H9 (cell line): Measurements from ENCODE around the gene CACNA2D3. TPM values are rescaled to one million over a fixed set of nuclear protein-coding genes. Genes with fewer than 3 reads are reported as not detected.

Source experiments
- DNase-seq: peaks from one replicate; pipeline ENCODE4 v3.0.0-alpha.2; 2017
- H2AFZ ChIP-seq: one replicate; pipeline ENCODE4 v1.6.1; 2013; ENCODE audit warnings: mild to moderate bottlenecking, low read length, control low read depth, moderate library complexity
- H2AK5ac ChIP-seq: 2 replicates; pipeline ENCODE4 v1.6.1; 2013; ENCODE audit warnings: low read length, control low read depth, mixed read lengths; ENCODE audit not compliant: insufficient read length
- H2BK120ac ChIP-seq: one replicate; pipeline ENCODE4 v1.6.1; 2013; ENCODE audit warnings: low read depth, mild to moderate bottlenecking, low read length, control low read depth, inconsistent platforms; ENCODE audit not compliant: poor library complexity, severe bottlenecking
- H2BK12ac ChIP-seq: 2 replicates; pipeline ENCODE4 v1.6.1; 2013; ENCODE audit warnings: low read length, control low read depth, mixed read lengths, low read depth; ENCODE audit not compliant: insufficient read length
- H2BK15ac ChIP-seq: 2 replicates; pipeline ENCODE4 v1.6.1; 2013; ENCODE audit warnings: low read depth, low read length, control low read depth
- H2BK20ac ChIP-seq: one replicate; pipeline ENCODE4 v1.6.1; 2013; ENCODE audit warnings: low read depth, mild to moderate bottlenecking, low read length, control low read depth, inconsistent platforms; ENCODE audit not compliant: poor library complexity, severe bottlenecking
- H2BK5ac ChIP-seq: 2 replicates; pipeline ENCODE4 v1.6.1; 2013; ENCODE audit warnings: low read length, control low read depth, mixed read lengths; ENCODE audit not compliant: insufficient read length
- H3K14ac ChIP-seq: 2 replicates; pipeline ENCODE4 v1.6.1; 2013; ENCODE audit warnings: low read length, control low read depth; ENCODE audit not compliant: insufficient read depth
- H3K18ac ChIP-seq: 2 replicates; pipeline ENCODE4 v1.6.1; 2013; ENCODE audit warnings: low read depth, mild to moderate bottlenecking, mixed read lengths, low read length, control low read depth; ENCODE audit not compliant: insufficient read length
- H3K23ac ChIP-seq: 2 replicates; pipeline ENCODE4 v1.6.1; 2013; ENCODE audit warnings: low read length, control low read depth, mixed read lengths, low read depth; ENCODE audit not compliant: insufficient read length
- H3K23me2 ChIP-seq: 2 replicates; pipeline ENCODE4 v1.6.1; 2013; ENCODE audit warnings: low read depth, mild to moderate bottlenecking, mixed read lengths, low read length, control low read depth; ENCODE audit not compliant: insufficient read length, poor library complexity, severe bottlenecking
- H3K27ac ChIP-seq: 2 replicates; pipeline ENCODE4 v1.5.1; 2013; ENCODE audit warnings: low read length, control low read depth, mixed read lengths, low read depth; ENCODE audit not compliant: insufficient read length
- H3K27me3 ChIP-seq: 2 replicates; pipeline ENCODE4 v1.6.1; 2013; ENCODE audit warnings: low read length, control low read depth, inconsistent platforms; ENCODE audit not compliant: insufficient read depth
- H3K4ac ChIP-seq: 2 replicates; pipeline ENCODE4 v1.6.1; 2013; ENCODE audit warnings: low read depth, mild to moderate bottlenecking, control low read depth, inconsistent platforms, low read length, moderate library complexity
- H3K4me1 ChIP-seq: 2 replicates; pipeline ENCODE4 v1.6.1; 2013; ENCODE audit warnings: low read length, control low read depth, inconsistent platforms; ENCODE audit not compliant: insufficient read depth
- H3K4me2 ChIP-seq: 2 replicates; pipeline ENCODE4 v1.6.1; 2013; ENCODE audit warnings: low read length, control low read depth, mixed read lengths; ENCODE audit not compliant: insufficient read length, insufficient read depth
- H3K56ac ChIP-seq: 2 replicates; pipeline ENCODE4 v1.6.1; 2013; ENCODE audit warnings: low read depth, mild to moderate bottlenecking, mixed read lengths, low read length, control low read depth; ENCODE audit not compliant: insufficient read length
- H3K79me1 ChIP-seq: 2 replicates; pipeline ENCODE4 v1.6.1; 2013; ENCODE audit warnings: low read depth, mild to moderate bottlenecking, moderate library complexity, low read length, control low read depth, inconsistent platforms; ENCODE audit not compliant: insufficient read depth, poor library complexity, severe bottlenecking
- H3K79me2 ChIP-seq: 2 replicates; pipeline ENCODE4 v1.6.1; 2013; ENCODE audit warnings: low read length, control low read depth, inconsistent platforms; ENCODE audit not compliant: insufficient read depth
- H3K9ac ChIP-seq: 2 replicates; pipeline ENCODE4 v1.6.1; 2013; ENCODE audit warnings: low read length, control low read depth, mixed read lengths; ENCODE audit not compliant: insufficient read length; ENCODE audit errors: extremely low read depth
- H3K9me3 ChIP-seq: one replicate; pipeline ENCODE4 v1.6.1; 2013; ENCODE audit warnings: low read depth, low read length, inconsistent platforms; ENCODE audit not compliant: control insufficient read depth
- H3T11ph ChIP-seq: one replicate; pipeline ENCODE4 v1.6.1; 2013; ENCODE audit warnings: mild to moderate bottlenecking, low read length, control low read depth, inconsistent platforms
- H4K20me1 ChIP-seq: one replicate; pipeline ENCODE4 v1.6.1; 2013; ENCODE audit not compliant: control insufficient read depth, insufficient read length, insufficient read depth
- H4K5ac ChIP-seq: 2 replicates; pipeline ENCODE4 v1.6.1; 2013; ENCODE audit warnings: low read depth, mild to moderate bottlenecking, mixed read lengths, low read length, control low read depth; ENCODE audit not compliant: insufficient read length
- H4K8ac ChIP-seq: replicated peaks from 2 replicates; pipeline ENCODE4 v1.6.1; 2013; ENCODE audit warnings: low read length, control low read depth, mixed read lengths, low read depth; ENCODE audit not compliant: insufficient read length
- H4K91ac ChIP-seq: 2 replicates; pipeline ENCODE4 v1.6.1; 2013; ENCODE audit warnings: low read depth, mild to moderate bottlenecking, moderate library complexity, mixed read lengths, low read length, control low read depth; ENCODE audit not compliant: insufficient read length
- H3K27ac Mint-ChIP-seq, 3 experiments: 2 replicates in 2 of 3; 3 replicates in 1 of 3; pipeline ENCODE4 v1.8.0; 2020 to 2021; ENCODE audit warnings: mixed read lengths in 3 of 3, mild to moderate bottlenecking in 1 of 3, moderate library complexity in 1 of 3
- H3K27me3 Mint-ChIP-seq: 2 replicates; pipeline ENCODE4 v1.8.0; 2021; ENCODE audit warnings: low read depth, mild to moderate bottlenecking, moderate library complexity, mixed read lengths
- H3K36me3 Mint-ChIP-seq, 3 experiments: 2 replicates in 2 of 3; 3 replicates in 1 of 3; pipeline ENCODE4 v1.8.0; 2020 to 2021; ENCODE audit warnings: low read depth in 3 of 3, mixed read lengths in 3 of 3; ENCODE audit not compliant: insufficient read depth in 1 of 3
- H3K4me1 Mint-ChIP-seq, 2 experiments: 2 replicates each; pipeline ENCODE4 v1.8.0; 2020; ENCODE audit warnings: mixed read lengths in 2 of 2
- H3K4me3 Mint-ChIP-seq, 2 experiments: 2 replicates in 1 of 2; 3 replicates in 1 of 2; pipeline ENCODE4 v1.8.0; 2020 to 2021; ENCODE audit warnings: mild to moderate bottlenecking in 2 of 2, mixed read lengths in 2 of 2, moderate library complexity in 1 of 2
- H3K9me3 Mint-ChIP-seq, 2 experiments: 2 replicates in 1 of 2; 3 replicates in 1 of 2; pipeline ENCODE4 v1.8.0; 2020; ENCODE audit warnings: mild to moderate bottlenecking in 2 of 2, mixed read lengths in 2 of 2, moderate library complexity in 1 of 2
- CTCF ChIP-seq: fragments of 200-600 bp; sonication (generic); conservative IDR thresholded peaks from 3 replicates; pipeline ENCODE4 v1.8.0; 2021; ENCODE audit warnings: antibody characterized with exemption, mild to moderate bottlenecking
- WGBS: extraction: QIAGEN DNeasy Blood & Tissue Kit; methylation state at CpG from one replicate; pipeline ENCODE4 v1.1.7; 2013; ENCODE audit warnings: missing lambda C conversion rate, low lambda C conversion rate, mixed read lengths; ENCODE audit not compliant: insufficient read length; ENCODE audit errors: extremely low coverage; 5-methylcytosine and 5-hydroxymethylcytosine counted together
- total RNA-seq: library from RNA; stranded (reverse); gene quantifications from 2 replicates; pipeline ENCODE4 v1.2.1, GENCODE V29; 2021

The CACNA2D3 gene
- total RNA-seq, 1 experiment from 2014 or later: 3.2 TPM

- Mint-ChIP-seq H3K27ac (no peak overlapping the region), H3K4me3 (no peak overlapping the region), H3K4me1 (peaks cover 11 to 14% of the 10 kb centered on the region in 2 experiments), H3K27me3 (peaks cover 7% of the 10 kb centered on the region), H3K9me3 (peaks cover 0 to 3% of the 10 kb centered on the region in 2 experiments; a peak in 1 of 5 replicates), H3K36me3 (no peaks in the 10 kb centered on the region)
- Histone ChIP-seq H3K18ac (no peak overlapping the region), H2AK5ac (no peak overlapping the region), H2BK120ac (no peak overlapping the region), H3K79me2 (no peaks in the 10 kb centered on the region), H3K23ac (no peak overlapping the region), H4K5ac (no peak overlapping the region), H3K4me1 (no peaks in the 10 kb centered on the region), H3K27ac (no peak overlapping the region), H3K4me2 (no peak overlapping the region), H3K23me2 (no peaks in the 10 kb centered on the region), H3K4ac (no peak overlapping the region), H2BK20ac (no peak overlapping the region), H2BK5ac (no peak overlapping the region), H3K27me3 (no peaks in the 10 kb centered on the region), H2BK12ac (no peak overlapping the region), H4K91ac (no peak overlapping the region), H4K20me1 (no peaks in the 10 kb centered on the region), H3T11ph (no peak overlapping the region), H4K8ac (no peak overlapping the region), H2AFZ (no peak overlapping the region), H2BK15ac (no peak overlapping the region), H3K56ac (no peak overlapping the region), H3K9me3 (no peaks in the 10 kb centered on the region), H3K79me1 (no peaks in the 10 kb centered on the region), H3K14ac (no peak overlapping the region), H3K9ac (no peak overlapping the region)
- DNase-seq: no peak
- no peak for TF ChIP-seq CTCF
- no CpG with 5 or more reads among the region's 3 CpGs for WGBS
Measured at GRCh38 chr3:54577313-54577712, 455.0 kb downstream of the CACNA2D3 start.
